GM23338 (cell line): ENCODE results near the gene KLHL28. TPM values are rescaled to one million over a fixed set of nuclear protein-coding genes. Genes with fewer than 3 reads are reported as not detected.

Experiments used
- ATAC-seq: fragments of 200-7000 bp; cut with Tn5 transposase; 3 replicates; pipeline ENCODE4 v1.9.1; 2020
- DNase-seq: peaks from one replicate; pipeline ENCODE4 v3.0.0-alpha.2; 2015; ENCODE audit warnings: low spot score
- H2AFZ ChIP-seq: fragments of 200-600 bp; sonication (generic); 2 replicates; pipeline ENCODE4 v1.8.0; 2016; ENCODE audit warnings: antibody characterized with exemption, mild to moderate bottlenecking, moderate library complexity
- H3F3A ChIP-seq: fragments of 200-600 bp; sonication (generic); replicated peaks from 2 replicates; pipeline ENCODE4 v1.8.0; 2017; ENCODE audit warnings: antibody characterized with exemption, mixed run types, low read depth
- H3K27ac ChIP-seq: fragments of 200-600 bp; sonication (generic); 2 replicates; pipeline ENCODE4 v1.6.1; 2016; ENCODE audit warnings: low read depth
- H3K27me3 ChIP-seq: fragments of 200-600 bp; sonication (generic); 2 replicates; pipeline ENCODE4 v1.8.0; 2016; ENCODE audit warnings: mild to moderate bottlenecking, mixed run types, moderate library complexity; ENCODE audit not compliant: insufficient read depth
- H3K36me3 ChIP-seq: fragments of 200-600 bp; sonication (generic); 2 replicates; pipeline ENCODE4 v1.8.0; 2016; ENCODE audit warnings: mild to moderate bottlenecking; ENCODE audit not compliant: insufficient read depth
- H3K4me1 ChIP-seq: fragments of 200-600 bp; sonication (generic); 2 replicates; pipeline ENCODE4 v1.8.0; 2016; ENCODE audit warnings: mild to moderate bottlenecking, moderate library complexity; ENCODE audit not compliant: insufficient read depth
- H3K4me2 ChIP-seq: fragments of 200-600 bp; sonication (generic); 2 replicates; pipeline ENCODE4 v1.7.1; 2017; ENCODE audit warnings: mixed run types
- H3K4me3 ChIP-seq: fragments of 200-600 bp; sonication (generic); 2 replicates; pipeline ENCODE4 v1.6.1; 2016; ENCODE audit warnings: mixed run types
- H3K79me2 ChIP-seq: fragments of 200-600 bp; sonication (generic); replicated peaks from 2 replicates; pipeline ENCODE4 v1.8.0; 2017; ENCODE audit warnings: mild to moderate bottlenecking; ENCODE audit not compliant: insufficient read depth
- H3K9me2 ChIP-seq: fragments of 200-600 bp; sonication (generic); 2 replicates; pipeline ENCODE4 v1.8.0; 2017; ENCODE audit not compliant: insufficient read depth
- H4K20me1 ChIP-seq: fragments of 200-600 bp; sonication (generic); replicated peaks from 2 replicates; pipeline ENCODE4 v1.8.0; 2017; ENCODE audit warnings: mild to moderate bottlenecking; ENCODE audit not compliant: insufficient read depth
- H3K27ac Mint-ChIP-seq: 2 replicates; pipeline ENCODE4 v1.8.0; 2020; ENCODE audit warnings: inconsistent platforms, mild to moderate bottlenecking, moderate library complexity, mixed read lengths
- H3K27me3 Mint-ChIP-seq: 3 replicates; pipeline ENCODE4 v1.8.0; 2022; ENCODE audit warnings: low read depth, mild to moderate bottlenecking, moderate library complexity, mixed read lengths, inconsistent platforms; ENCODE audit not compliant: insufficient read depth, poor library complexity
- H3K36me3 Mint-ChIP-seq: 3 replicates; pipeline ENCODE4 v1.8.0; 2021; ENCODE audit warnings: low read depth, mild to moderate bottlenecking, inconsistent platforms, moderate library complexity, mixed read lengths
- H3K4me1 Mint-ChIP-seq: 3 replicates; pipeline ENCODE4 v1.8.0; 2020; ENCODE audit warnings: mild to moderate bottlenecking, inconsistent platforms, mixed read lengths
- H3K4me3 Mint-ChIP-seq: 3 replicates; pipeline ENCODE4 v1.8.0; 2021; ENCODE audit warnings: moderate library complexity, mild to moderate bottlenecking, inconsistent platforms, mixed read lengths
- H3K9me3 Mint-ChIP-seq: 3 replicates; pipeline ENCODE4 v1.8.0; 2020; ENCODE audit warnings: moderate library complexity, mild to moderate bottlenecking, inconsistent platforms, mixed read lengths
- CREB1 ChIP-seq: fragments of 250-450 bp; sonication (Bioruptor Pico); IDR thresholded peaks from 2 replicates; pipeline ENCODE4 v1.5.0; 2020; ENCODE audit warnings: low read depth, mild to moderate bottlenecking, moderate library complexity
- EZH2 ChIP-seq: fragments of 200-600 bp; sonication (generic); IDR thresholded peaks from one replicate; pipeline ENCODE4 v1.8.0; 2017; ENCODE audit warnings: antibody characterized with exemption, mild to moderate bottlenecking, low read depth; ENCODE audit not compliant: unreplicated experiment
- EZH2phosphoT487 ChIP-seq: fragments of 200-600 bp; sonication (generic); IDR thresholded peaks from one replicate; pipeline ENCODE4 v1.8.1; 2018; ENCODE audit warnings: antibody characterized with exemption; ENCODE audit not compliant: unreplicated experiment
- JUNB ChIP-seq: IDR thresholded peaks from one replicate; pipeline ENCODE4 v1.6.1; 2016; ENCODE audit warnings: antibody characterized with exemption; ENCODE audit not compliant: unreplicated experiment
- NANOG ChIP-seq: IDR thresholded peaks from 2 replicates; pipeline ENCODE4 v1.6.1; 2016; ENCODE audit warnings: antibody characterized with exemption, borderline replicate concordance
- POLR2AphosphoS5 ChIP-seq: IDR thresholded peaks from 2 replicates; pipeline ENCODE4 v1.6.1; 2016; ENCODE audit warnings: antibody characterized with exemption, low read depth
- STAT1 ChIP-seq: IDR thresholded peaks from one replicate; pipeline ENCODE4 v1.6.1; 2016; ENCODE audit warnings: antibody characterized with exemption; ENCODE audit not compliant: unreplicated experiment
- ZNF114 ChIP-seq: fragments of 250-450 bp; sonication (Bioruptor Pico); IDR thresholded peaks from 2 replicates; pipeline ENCODE4 v1.5.0; 2020; ENCODE audit warnings: mild to moderate bottlenecking, moderate library complexity
- ZNF331 ChIP-seq: fragments of 250-450 bp; sonication (Bioruptor Pico); IDR thresholded peaks from 2 replicates; pipeline ENCODE4 v1.5.0; 2020; ENCODE audit warnings: low read depth, mild to moderate bottlenecking, moderate library complexity
- polyA plus RNA-seq: library from polyadenylated mRNA; unstranded; fragments of >200 nt; fragmentation: Nextera tagmentation; extraction: Ambion mirVana; gene quantifications from 2 replicates; pipeline ENCODE4 v1.2.1, GENCODE V29; 2016
- total RNA-seq: library from RNA; depleted of rRNA; stranded (reverse); fragments of >200 nt; shearing (Covaris generic); gene quantifications from 2 replicates; pipeline ENCODE4 v1.2.3, GENCODE V29; 2014
- TF ChIP-seq, protein P1 (sequence below): fragments of 250-450 bp; sonication (Bioruptor Pico); IDR thresholded peaks from 2 replicates; pipeline ENCODE4 v1.5.0; 2020; ENCODE audit warnings: mild to moderate bottlenecking, moderate library complexity
- TF ChIP-seq, protein P2 (sequence below): IDR thresholded peaks from one replicate; pipeline ENCODE4 v1.6.1; 2018; ENCODE audit warnings: antibody characterized with exemption; ENCODE audit not compliant: unreplicated experiment
- TF ChIP-seq, protein P3 (sequence below), 2 experiments: fragments of 200-600 bp in 1 of 2; sonication (generic) in 1 of 2; conservative IDR thresholded peaks; 2 replicates each; pipeline versions ENCODE4 v1.5.1 to v1.6.1; 2016 to 2017; ENCODE audit warnings: antibody characterized with exemption in 2 of 2, low read depth in 2 of 2, mild to moderate bottlenecking in 2 of 2, moderate library complexity in 1 of 2
- TF ChIP-seq, protein P4 (sequence below): IDR thresholded peaks from 2 replicates; pipeline ENCODE4 v1.6.1; 2016; ENCODE audit warnings: antibody characterized with exemption

The KLHL28 gene
- total and polyA plus RNA-seq, 2 experiments from 2014 or later, result 7.7 to 10.6 TPM

DNA sequence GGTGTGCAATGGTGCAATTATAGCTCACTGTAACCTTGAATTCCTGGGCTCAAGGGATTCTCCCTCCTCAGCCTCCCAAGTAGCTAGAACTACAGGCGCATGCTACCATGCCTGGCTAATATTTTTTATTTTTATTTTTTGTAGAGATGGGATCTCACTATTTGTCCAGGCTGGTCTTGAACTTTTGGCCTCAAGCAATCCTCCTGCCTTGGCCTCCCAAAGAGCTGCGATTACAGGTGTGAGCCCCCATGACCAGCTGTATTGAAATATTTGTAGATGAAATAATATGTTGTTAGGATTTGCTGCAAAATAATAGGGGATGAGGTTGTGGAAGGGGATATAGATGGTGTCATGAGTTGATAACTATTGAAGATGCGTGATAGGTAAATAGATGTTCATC is 4.9 kb downstream of the KLHL28 start:
- H3K9me2 ChIP-seq, result no peaks in the 10 kb centered on the region
- H3K27me3 ChIP-seq, result no peaks in the 10 kb centered on the region
- peaks cover 80% of the 10 kb centered on the region for H3K79me2 ChIP-seq
- Mint-ChIP-seq H3K27ac (no peak overlapping the region), H3K4me3 (no peak overlapping the region), H3K36me3 (no peaks in the 10 kb centered on the region; the same call in 2 of the 3 replicates), H3K27me3 (no peaks in the 10 kb centered on the region), H3K4me1 (peaks cover 10% of the 10 kb centered on the region; the same call in 2 of the 3 replicates), H3K9me3 (no peaks in the 10 kb centered on the region)
- H4K20me1 ChIP-seq, result no peaks in the 10 kb centered on the region; the same call in 1 of the 2 replicates
- no peak overlapping the region for H3K4me3 ChIP-seq
- no peaks in the 10 kb centered on the region for H3K36me3 ChIP-seq
- H3F3A ChIP-seq, result no peaks in the 10 kb centered on the region
- no peak for ATAC-seq
- peaks cover 14% of the 10 kb centered on the region; the same call in 1 of the 2 replicates for H3K4me1 ChIP-seq
- H3K27ac ChIP-seq, result no peak overlapping the region
- no peak for DNase-seq
- H2AFZ ChIP-seq, result no peak overlapping the region
- no peak overlapping the region for H3K4me2 ChIP-seq
- TF ChIP-seq NANOG, result no peak
- TF ChIP-seq, protein P1, sequence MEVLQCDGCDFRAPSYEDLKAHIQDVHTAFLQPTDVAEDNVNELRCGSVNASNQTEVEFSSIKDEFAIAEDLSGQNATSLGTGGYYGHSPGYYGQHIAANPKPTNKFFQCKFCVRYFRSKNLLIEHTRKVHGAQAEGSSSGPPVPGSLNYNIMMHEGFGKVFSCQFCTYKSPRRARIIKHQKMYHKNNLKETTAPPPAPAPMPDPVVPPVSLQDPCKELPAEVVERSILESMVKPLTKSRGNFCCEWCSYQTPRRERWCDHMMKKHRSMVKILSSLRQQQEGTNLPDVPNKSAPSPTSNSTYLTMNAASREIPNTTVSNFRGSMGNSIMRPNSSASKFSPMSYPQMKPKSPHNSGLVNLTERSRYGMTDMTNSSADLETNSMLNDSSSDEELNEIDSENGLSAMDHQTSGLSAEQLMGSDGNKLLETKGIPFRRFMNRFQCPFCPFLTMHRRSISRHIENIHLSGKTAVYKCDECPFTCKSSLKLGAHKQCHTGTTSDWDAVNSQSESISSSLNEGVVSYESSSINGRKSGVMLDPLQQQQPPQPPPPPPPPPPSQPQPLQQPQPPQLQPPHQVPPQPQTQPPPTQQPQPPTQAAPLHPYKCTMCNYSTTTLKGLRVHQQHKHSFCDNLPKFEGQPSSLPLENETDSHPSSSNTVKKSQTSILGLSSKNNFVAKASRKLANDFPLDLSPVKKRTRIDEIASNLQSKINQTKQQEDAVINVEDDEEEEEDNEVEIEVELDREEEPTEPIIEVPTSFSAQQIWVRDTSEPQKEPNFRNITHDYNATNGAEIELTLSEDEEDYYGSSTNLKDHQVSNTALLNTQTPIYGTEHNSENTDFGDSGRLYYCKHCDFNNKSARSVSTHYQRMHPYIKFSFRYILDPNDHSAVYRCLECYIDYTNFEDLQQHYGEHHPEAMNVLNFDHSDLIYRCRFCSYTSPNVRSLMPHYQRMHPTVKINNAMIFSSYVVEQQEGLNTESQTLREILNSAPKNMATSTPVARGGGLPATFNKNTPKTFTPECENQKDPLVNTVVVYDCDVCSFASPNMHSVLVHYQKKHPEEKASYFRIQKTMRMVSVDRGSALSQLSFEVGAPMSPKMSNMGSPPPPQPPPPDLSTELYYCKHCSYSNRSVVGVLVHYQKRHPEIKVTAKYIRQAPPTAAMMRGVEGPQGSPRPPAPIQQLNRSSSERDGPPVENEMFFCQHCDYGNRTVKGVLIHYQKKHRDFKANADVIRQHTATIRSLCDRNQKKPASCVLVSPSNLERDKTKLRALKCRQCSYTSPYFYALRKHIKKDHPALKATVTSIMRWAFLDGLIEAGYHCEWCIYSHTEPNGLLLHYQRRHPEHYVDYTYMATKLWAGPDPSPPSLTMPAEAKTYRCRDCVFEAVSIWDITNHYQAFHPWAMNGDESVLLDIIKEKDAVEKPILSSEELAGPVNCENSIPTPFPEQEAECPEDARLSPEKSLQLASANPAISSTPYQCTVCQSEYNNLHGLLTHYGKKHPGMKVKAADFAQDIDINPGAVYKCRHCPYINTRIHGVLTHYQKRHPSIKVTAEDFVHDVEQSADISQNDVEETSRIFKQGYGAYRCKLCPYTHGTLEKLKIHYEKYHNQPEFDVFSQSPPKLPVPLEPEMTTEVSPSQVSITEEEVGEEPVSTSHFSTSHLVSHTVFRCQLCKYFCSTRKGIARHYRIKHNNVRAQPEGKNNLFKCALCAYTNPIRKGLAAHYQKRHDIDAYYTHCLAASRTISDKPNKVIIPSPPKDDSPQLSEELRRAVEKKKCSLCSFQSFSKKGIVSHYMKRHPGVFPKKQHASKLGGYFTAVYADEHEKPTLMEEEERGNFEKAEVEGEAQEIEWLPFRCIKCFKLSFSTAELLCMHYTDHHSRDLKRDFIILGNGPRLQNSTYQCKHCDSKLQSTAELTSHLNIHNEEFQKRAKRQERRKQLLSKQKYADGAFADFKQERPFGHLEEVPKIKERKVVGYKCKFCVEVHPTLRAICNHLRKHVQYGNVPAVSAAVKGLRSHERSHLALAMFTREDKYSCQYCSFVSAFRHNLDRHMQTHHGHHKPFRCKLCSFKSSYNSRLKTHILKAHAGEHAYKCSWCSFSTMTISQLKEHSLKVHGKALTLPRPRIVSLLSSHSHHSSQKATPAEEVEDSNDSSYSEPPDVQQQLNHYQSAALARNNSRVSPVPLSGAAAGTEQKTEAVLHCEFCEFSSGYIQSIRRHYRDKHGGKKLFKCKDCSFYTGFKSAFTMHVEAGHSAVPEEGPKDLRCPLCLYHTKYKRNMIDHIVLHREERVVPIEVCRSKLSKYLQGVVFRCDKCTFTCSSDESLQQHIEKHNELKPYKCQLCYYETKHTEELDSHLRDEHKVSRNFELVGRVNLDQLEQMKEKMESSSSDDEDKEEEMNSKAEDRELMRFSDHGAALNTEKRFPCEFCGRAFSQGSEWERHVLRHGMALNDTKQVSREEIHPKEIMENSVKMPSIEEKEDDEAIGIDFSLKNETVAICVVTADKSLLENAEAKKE, result no peak
- TF ChIP-seq EZH2phosphoT487, result no peak
- no peak for TF ChIP-seq ZNF331 (CRISPR knock-in tag)
- TF ChIP-seq JUNB, result no peak
- TF ChIP-seq STAT1, result no peak
- TF ChIP-seq POLR2AphosphoS5, result no peak
- TF ChIP-seq, protein P2, sequence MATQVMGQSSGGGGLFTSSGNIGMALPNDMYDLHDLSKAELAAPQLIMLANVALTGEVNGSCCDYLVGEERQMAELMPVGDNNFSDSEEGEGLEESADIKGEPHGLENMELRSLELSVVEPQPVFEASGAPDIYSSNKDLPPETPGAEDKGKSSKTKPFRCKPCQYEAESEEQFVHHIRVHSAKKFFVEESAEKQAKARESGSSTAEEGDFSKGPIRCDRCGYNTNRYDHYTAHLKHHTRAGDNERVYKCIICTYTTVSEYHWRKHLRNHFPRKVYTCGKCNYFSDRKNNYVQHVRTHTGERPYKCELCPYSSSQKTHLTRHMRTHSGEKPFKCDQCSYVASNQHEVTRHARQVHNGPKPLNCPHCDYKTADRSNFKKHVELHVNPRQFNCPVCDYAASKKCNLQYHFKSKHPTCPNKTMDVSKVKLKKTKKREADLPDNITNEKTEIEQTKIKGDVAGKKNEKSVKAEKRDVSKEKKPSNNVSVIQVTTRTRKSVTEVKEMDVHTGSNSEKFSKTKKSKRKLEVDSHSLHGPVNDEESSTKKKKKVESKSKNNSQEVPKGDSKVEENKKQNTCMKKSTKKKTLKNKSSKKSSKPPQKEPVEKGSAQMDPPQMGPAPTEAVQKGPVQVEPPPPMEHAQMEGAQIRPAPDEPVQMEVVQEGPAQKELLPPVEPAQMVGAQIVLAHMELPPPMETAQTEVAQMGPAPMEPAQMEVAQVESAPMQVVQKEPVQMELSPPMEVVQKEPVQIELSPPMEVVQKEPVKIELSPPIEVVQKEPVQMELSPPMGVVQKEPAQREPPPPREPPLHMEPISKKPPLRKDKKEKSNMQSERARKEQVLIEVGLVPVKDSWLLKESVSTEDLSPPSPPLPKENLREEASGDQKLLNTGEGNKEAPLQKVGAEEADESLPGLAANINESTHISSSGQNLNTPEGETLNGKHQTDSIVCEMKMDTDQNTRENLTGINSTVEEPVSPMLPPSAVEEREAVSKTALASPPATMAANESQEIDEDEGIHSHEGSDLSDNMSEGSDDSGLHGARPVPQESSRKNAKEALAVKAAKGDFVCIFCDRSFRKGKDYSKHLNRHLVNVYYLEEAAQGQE, result no peak
- no peak for TF ChIP-seq EZH2
- no peak for TF ChIP-seq CREB1 (CRISPR knock-in tag)
- TF ChIP-seq, protein P3, sequence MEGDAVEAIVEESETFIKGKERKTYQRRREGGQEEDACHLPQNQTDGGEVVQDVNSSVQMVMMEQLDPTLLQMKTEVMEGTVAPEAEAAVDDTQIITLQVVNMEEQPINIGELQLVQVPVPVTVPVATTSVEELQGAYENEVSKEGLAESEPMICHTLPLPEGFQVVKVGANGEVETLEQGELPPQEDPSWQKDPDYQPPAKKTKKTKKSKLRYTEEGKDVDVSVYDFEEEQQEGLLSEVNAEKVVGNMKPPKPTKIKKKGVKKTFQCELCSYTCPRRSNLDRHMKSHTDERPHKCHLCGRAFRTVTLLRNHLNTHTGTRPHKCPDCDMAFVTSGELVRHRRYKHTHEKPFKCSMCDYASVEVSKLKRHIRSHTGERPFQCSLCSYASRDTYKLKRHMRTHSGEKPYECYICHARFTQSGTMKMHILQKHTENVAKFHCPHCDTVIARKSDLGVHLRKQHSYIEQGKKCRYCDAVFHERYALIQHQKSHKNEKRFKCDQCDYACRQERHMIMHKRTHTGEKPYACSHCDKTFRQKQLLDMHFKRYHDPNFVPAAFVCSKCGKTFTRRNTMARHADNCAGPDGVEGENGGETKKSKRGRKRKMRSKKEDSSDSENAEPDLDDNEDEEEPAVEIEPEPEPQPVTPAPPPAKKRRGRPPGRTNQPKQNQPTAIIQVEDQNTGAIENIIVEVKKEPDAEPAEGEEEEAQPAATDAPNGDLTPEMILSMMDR (conservative IDR thresholded peaks at IDR 0.05; ENCODE audit: low read depth in 2 of 2), result no peak
- no peak for TF ChIP-seq ZNF114 (CRISPR knock-in tag)
- TF ChIP-seq, protein P4, sequence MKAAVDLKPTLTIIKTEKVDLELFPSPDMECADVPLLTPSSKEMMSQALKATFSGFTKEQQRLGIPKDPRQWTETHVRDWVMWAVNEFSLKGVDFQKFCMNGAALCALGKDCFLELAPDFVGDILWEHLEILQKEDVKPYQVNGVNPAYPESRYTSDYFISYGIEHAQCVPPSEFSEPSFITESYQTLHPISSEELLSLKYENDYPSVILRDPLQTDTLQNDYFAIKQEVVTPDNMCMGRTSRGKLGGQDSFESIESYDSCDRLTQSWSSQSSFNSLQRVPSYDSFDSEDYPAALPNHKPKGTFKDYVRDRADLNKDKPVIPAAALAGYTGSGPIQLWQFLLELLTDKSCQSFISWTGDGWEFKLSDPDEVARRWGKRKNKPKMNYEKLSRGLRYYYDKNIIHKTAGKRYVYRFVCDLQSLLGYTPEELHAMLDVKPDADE, result no peak
